SK-N-SH (cell line): Measurements from ENCODE around the gene NFASC. TPM values are rescaled to one million over a fixed set of nuclear protein-coding genes. Genes with fewer than 3 reads are reported as not detected.

Experiments used
- CTCF ChIA-PET: fragments of 300-600, 350-600 bp; formaldehyde crosslinking; extraction: SDS; loops from one replicate; lab custom pipeline; 2021; lab: Yijun Ruan, JAX
- POLR2A ChIA-PET: fragments of 350-600 bp; sonication (Branson Sonifier 250); formaldehyde crosslinking; extraction: SDS; loops from one replicate; lab custom pipeline; 2020; ENCODE audit warnings: antibody characterized with exemption, inconsistent platforms; lab: Yijun Ruan, JAX
- DNase-seq: peaks from one replicate; pipeline ENCODE4 v3.0.0; 2012
- H2AFZ ChIP-seq: fragments of 200-600 bp; sonication (generic); 2 replicates; pipeline ENCODE4 v1.8.1; 2016; ENCODE audit warnings: antibody characterized with exemption, mild to moderate bottlenecking, low read depth
- H3F3A ChIP-seq: fragments of 200-600 bp; sonication (generic); replicated peaks from 2 replicates; pipeline ENCODE3; 2016; ENCODE audit warnings: antibody characterized with exemption, mild to moderate bottlenecking; ENCODE audit not compliant: insufficient read depth
- H3K27ac ChIP-seq, 2 experiments: fragments of 200-500 bp in 1 of 2; fragments of 200-600 bp in 1 of 2; sonication (Bioruptor generic) in 1 of 2; sonication (generic), shearing (Covaris generic) in 1 of 2; 2 replicates each; pipeline versions ENCODE4 v1.5.1 to v1.6.1; 2014 to 2016; ENCODE audit warnings: low read depth in 2 of 2, inconsistent platforms in 1 of 2, low read length in 1 of 2, mild to moderate bottlenecking in 1 of 2, mixed read lengths in 1 of 2
- H3K27me3 ChIP-seq: fragments of 200-600 bp; sonication (generic), shearing (Covaris generic); 2 replicates; pipeline ENCODE4 v1.6.1; 2016; ENCODE audit warnings: mixed run types; ENCODE audit not compliant: insufficient read depth
- H3K36me3 ChIP-seq, 2 experiments: fragments of 200-500 bp in 1 of 2; fragments of 200-600 bp in 1 of 2; sonication (Bioruptor generic) in 1 of 2; sonication (generic) in 1 of 2; replicated peaks in 1 of 2; 2 replicates each; pipeline versions ENCODE3 to v1.5.1; 2014 to 2016; ENCODE audit warnings: low read length in 1 of 2, mild to moderate bottlenecking in 1 of 2; ENCODE audit not compliant: insufficient read depth in 2 of 2, control insufficient read depth in 1 of 2
- H3K4me1 ChIP-seq, 2 experiments: fragments of 200-500 bp in 1 of 2; fragments of 200-600 bp in 1 of 2; sonication (Bioruptor generic) in 1 of 2; sonication (generic), shearing (Covaris generic) in 1 of 2; 2 replicates each; pipeline versions ENCODE4 v1.5.1 to v1.6.1; 2014 to 2016; ENCODE audit warnings: low read depth in 1 of 2, low read length in 1 of 2, mixed run types in 1 of 2; ENCODE audit not compliant: insufficient read depth in 2 of 2, control insufficient read depth in 1 of 2
- H3K4me2 ChIP-seq: fragments of 200-600 bp; sonication (generic), shearing (Covaris generic); 2 replicates; pipeline ENCODE4 v1.6.1; 2017; ENCODE audit warnings: mixed run types
- H3K4me3 ChIP-seq, 2 experiments: fragments of 200-500 bp in 1 of 2; fragments of 200-600 bp in 1 of 2; sonication (Bioruptor generic) in 1 of 2; sonication (generic), shearing (Covaris generic) in 1 of 2; 2 replicates each; pipeline versions ENCODE4 v1.5.1 to v1.8.1; 2014 to 2016; ENCODE audit warnings: low read depth in 2 of 2, inconsistent platforms in 1 of 2, low read length in 1 of 2, mild to moderate bottlenecking in 1 of 2, mixed read lengths in 1 of 2, moderate library complexity in 1 of 2
- H3K79me2 ChIP-seq: fragments of 200-600 bp; sonication (generic); 2 replicates; pipeline ENCODE4 v1.8.1; 2017; ENCODE audit warnings: mild to moderate bottlenecking; ENCODE audit not compliant: insufficient read depth
- H3K9ac ChIP-seq: fragments of 200-600 bp; sonication (generic); 2 replicates; pipeline ENCODE4 v1.6.1; 2017; ENCODE audit warnings: mixed run types
- H3K9me2 ChIP-seq: fragments of 200-600 bp; sonication (generic); 2 replicates; pipeline ENCODE4 v1.6.1; 2017; ENCODE audit warnings: mixed run types
- H3K9me3 ChIP-seq: fragments of 200-600 bp; sonication (generic); 2 replicates; pipeline ENCODE4 v1.6.1; 2017; ENCODE audit warnings: mixed run types, mild to moderate bottlenecking, moderate library complexity
- H4K20me1 ChIP-seq: fragments of 200-600 bp; sonication (generic); 2 replicates; pipeline ENCODE4 v1.6.1; 2017; ENCODE audit warnings: mild to moderate bottlenecking, mixed run types; ENCODE audit not compliant: insufficient read depth
- CHD2 ChIP-seq: fragments of 150-350 bp; IDR thresholded peaks from 2 replicates; pipeline ENCODE4 v1.6.1; 2018; ENCODE audit warnings: low read length; ENCODE audit not compliant: partially characterized antibody
- ELF1 ChIP-seq: IDR thresholded peaks from 2 replicates; pipeline ENCODE4 v1.4.0; 2012
- EP300 ChIP-seq, 2 experiments: IDR thresholded peaks; 2 replicates each; pipeline versions ENCODE4 v1.4.0 to v1.6.1; 2012; ENCODE audit warnings: borderline replicate concordance in 1 of 2, low read depth in 1 of 2, low read length in 1 of 2
- EZH2phosphoT487 ChIP-seq: fragments of 200-600 bp; sonication (generic); IDR thresholded peaks from 2 replicates; pipeline ENCODE4 v1.6.1; 2017; ENCODE audit warnings: low read depth, mixed run types, mild to moderate bottlenecking, antibody characterized with exemption, moderate library complexity, borderline replicate concordance
- FOSL2 ChIP-seq: IDR thresholded peaks from 2 replicates; pipeline ENCODE4 v1.4.0; 2012; ENCODE audit warnings: low read depth, mild to moderate bottlenecking, moderate library complexity, borderline replicate concordance
- FOXJ3 ChIP-seq: sonication (generic); formaldehyde crosslinking; IDR thresholded peaks from 2 replicates; pipeline ENCODE4 v1.5.1; 2020; ENCODE audit warnings: mild to moderate bottlenecking, missing genetic modification reagents
- FOXM1 ChIP-seq: IDR thresholded peaks from 2 replicates; pipeline ENCODE4 v1.4.0; 2012; ENCODE audit warnings: low read depth, mild to moderate bottlenecking
- GABPA ChIP-seq: IDR thresholded peaks from 2 replicates; pipeline ENCODE4 v1.4.0; 2012; ENCODE audit warnings: low read depth, mild to moderate bottlenecking
- GATA2 ChIP-seq: sonication (generic); formaldehyde crosslinking; IDR thresholded peaks from 2 replicates; pipeline ENCODE4 v1.5.0; 2020; ENCODE audit warnings: mild to moderate bottlenecking, missing genetic modification reagents
- MEF2A ChIP-seq: IDR thresholded peaks from 2 replicates; pipeline ENCODE4 v1.4.0; 2012; ENCODE audit warnings: low read depth, borderline replicate concordance
- MXI1 ChIP-seq: IDR thresholded peaks from 2 replicates; pipeline ENCODE4 v1.6.1; 2012; ENCODE audit warnings: mild to moderate bottlenecking, low read depth, low read length, improper control_type of control experiment
- PBX3 ChIP-seq: IDR thresholded peaks from 2 replicates; pipeline ENCODE4; 2012
- POLR2AphosphoS5 ChIP-seq: IDR thresholded peaks from 2 replicates; pipeline ENCODE4 v1.6.1; 2012; ENCODE audit warnings: low read depth, low read length
- RCOR1 ChIP-seq: fragments of 150-350 bp; IDR thresholded peaks from 2 replicates; pipeline ENCODE4 v1.6.1; 2017; ENCODE audit warnings: antibody characterized with exemption, low read length
- RFX5 ChIP-seq: IDR thresholded peaks from 2 replicates; pipeline ENCODE4 v1.6.1; 2012; ENCODE audit warnings: mild to moderate bottlenecking, improper control_type of control experiment, low read length
- SIN3A ChIP-seq: IDR thresholded peaks from 2 replicates; pipeline ENCODE4 v1.6.1; 2012; ENCODE audit warnings: low read depth, mild to moderate bottlenecking, low read length, moderate library complexity, borderline replicate concordance
- TCF12 ChIP-seq: IDR thresholded peaks from 2 replicates; pipeline ENCODE4 v1.4.0; 2012
- TEAD4 ChIP-seq: IDR thresholded peaks from 2 replicates; pipeline ENCODE4 v1.4.0; 2012; ENCODE audit warnings: mild to moderate bottlenecking, borderline replicate concordance; ENCODE audit not compliant: insufficient read depth
- USF1 ChIP-seq: IDR thresholded peaks from 2 replicates; pipeline ENCODE4 v1.4.0; 2012; ENCODE audit warnings: low read depth, borderline replicate concordance
- USF2 ChIP-seq: fragments of 150-350 bp; IDR thresholded peaks from 2 replicates; pipeline ENCODE4 v1.6.1; 2017; ENCODE audit warnings: antibody characterized with exemption, low read length, low read depth, borderline replicate concordance
- YY1 ChIP-seq: IDR thresholded peaks from 2 replicates; pipeline ENCODE4 v1.4.0; 2012; ENCODE audit warnings: low read depth, mild to moderate bottlenecking
- ZBTB33 ChIP-seq: IDR thresholded peaks from 2 replicates; pipeline ENCODE4 v1.4.0; 2012; ENCODE audit warnings: low read depth, borderline replicate concordance
- WGBS: methylation state at CpG from one replicate; pipeline ENCODE4 v1.1.6; 2017; ENCODE audit warnings: low lambda C conversion rate; 5-methylcytosine and 5-hydroxymethylcytosine counted together
- polyA plus RNA-seq, 3 experiments: library from polyadenylated mRNA; depleted of rRNA; stranded (reverse); fragments of >200 nt; gene quantifications; 2 replicates each; pipeline ENCODE4 v1.2.3, GENCODE V29; 2012

Gene NFASC
- polyA plus RNA-seq, 1 of the 3 experiments (the other 2 are of a cell fraction) = 6.0 TPM

GRCh38 chr1:205016584-205016983 lies 145.9 kb downstream of the NFASC start:
- WGBS = 84% methylated on average over 9 of the region's 13 CpGs
- TF ChIP-seq SIN3A (no peak), FOXM1 (no peak), MEF2A (no peak), USF1 (no peak), GATA2 (no peak), MXI1 (no peak), ELF1 (no peak), GABPA (no peak), RCOR1 (no peak), ZBTB33 (no peak), RFX5 (no peak), YY1 (no peak)
- no peak overlapping the region for H3K27ac ChIP-seq
- H3K36me3 ChIP-seq = no peaks in the 10 kb centered on the region
- no peaks in the 10 kb centered on the region for H3K9me3 ChIP-seq
- H3F3A ChIP-seq = no peaks in the 10 kb centered on the region
- no peaks in the 10 kb centered on the region for H3K9me2 ChIP-seq
- no peaks in the 10 kb centered on the region for H3K79me2 ChIP-seq
- H3K4me1 ChIP-seq = peaks cover 0 to 17% of the 10 kb centered on the region in 2 experiments; a peak in 3 of 4 replicates
- ChIA-PET POLR2A (no interaction called here), CTCF (interaction anchor here (1.0 to 6.1 kb wide), 2 partner anchors 28 to 46 kb away, joined by 3 to 49 read pairs; no protein-coding TSS in a partner anchor)
- H4K20me1 ChIP-seq = no peaks in the 10 kb centered on the region
- H3K4me3 ChIP-seq = no peak overlapping the region
- H2AFZ ChIP-seq = no peak overlapping the region
- DNase-seq = no peak
- no peaks in the 10 kb centered on the region for H3K27me3 ChIP-seq
- H3K9ac ChIP-seq = no peak overlapping the region
- H3K4me2 ChIP-seq = no peak overlapping the region

- Histone ChIP-seq H3F3A (no peaks in the 10 kb centered on the region), H4K20me1 (no peaks in the 10 kb centered on the region), H3K4me3 (no peak overlapping the region), H2AFZ (no peak overlapping the region), H3K36me3 (no peaks in the 10 kb centered on the region), H3K9me2 (no peaks in the 10 kb centered on the region), H3K4me1 (peaks cover 0 to 17% of the 10 kb centered on the region in 2 experiments; a peak in 3 of 4 replicates), H3K4me2 (no peak overlapping the region), H3K27me3 (no peaks in the 10 kb centered on the region), H3K9me3 (no peaks in the 10 kb centered on the region), H3K79me2 (no peaks in the 10 kb centered on the region), H3K9ac (no peak overlapping the region), H3K27ac (no peak overlapping the region)
- 58% methylated on average over 6 of the region's 6 CpGs for WGBS
- no peak for DNase-seq
- POLR2A ChIA-PET = no interaction called here
- CTCF ChIA-PET = interaction anchor here (6.1 kb wide), 1 partner anchor 45 kb away, joined by 49 read pairs; no protein-coding TSS in a partner anchor
- TF ChIP-seq YY1 (no peak), RCOR1 (no peak), SIN3A (no peak), USF2 (no peak), GABPA (no peak), MXI1 (no peak), USF1 (no peak), FOXJ3 (CRISPR knock-in tag) (no peak), EP300 (IDR thresholded peaks at IDR 0.05; ENCODE audit: borderline replicate concordance in 1 of 2, low read depth in 1 of 2, low read length in 1 of 2) (no peak), POLR2AphosphoS5 (no peak), CHD2 (no peak), RFX5 (no peak), TCF12 (no peak), EZH2phosphoT487 (no peak), TEAD4 (no peak), FOSL2 (no peak), PBX3 (no peak)
These were observed 146.3 kb downstream of the NFASC start for GRCh38 chr1:205017001-205017400.
